Neural progenitor cell (in vitro differentiated cells): ENCODE results near the gene CDK9. TPM values are rescaled to one million over a fixed set of nuclear protein-coding genes. Genes with fewer than 3 reads are reported as not detected.

Experiments used
- DNase-seq: peaks from one replicate; pipeline ENCODE4 v3.0.0-alpha.2; 2016; ENCODE audit warnings: low spot score
- H2AFZ ChIP-seq: fragments of 200-600 bp; sonication (generic); replicated peaks from 2 replicates; pipeline ENCODE4 v1.6.1; 2016; ENCODE audit warnings: antibody characterized with exemption
- H3F3A ChIP-seq: fragments of 200-600 bp; sonication (generic); 2 replicates; pipeline ENCODE4 v1.6.1; 2016; ENCODE audit warnings: antibody characterized with exemption, low read depth
- H3K27ac ChIP-seq: fragments of 200-600 bp; sonication (generic); 2 replicates; pipeline ENCODE4 v1.5.1; 2016; ENCODE audit warnings: mild to moderate bottlenecking
- H3K27me3 ChIP-seq: fragments of 200-600 bp; sonication (generic); 2 replicates; pipeline ENCODE4 v1.6.1; 2016; ENCODE audit warnings: mild to moderate bottlenecking, moderate library complexity
- H3K36me3 ChIP-seq: fragments of 200-600 bp; sonication (generic); 2 replicates; pipeline ENCODE4 v1.5.1; 2016
- H3K4me1 ChIP-seq: fragments of 200-600 bp; sonication (generic); 2 replicates; pipeline ENCODE4 v1.6.1; 2016; ENCODE audit warnings: mixed run types
- H3K4me2 ChIP-seq: fragments of 200-600 bp; sonication (generic); 2 replicates; pipeline ENCODE4 v1.6.1; 2016
- H3K4me3 ChIP-seq: fragments of 200-600 bp; sonication (generic); 2 replicates; pipeline ENCODE4 v1.5.1; 2016
- H3K79me2 ChIP-seq: fragments of 200-600 bp; sonication (generic); 2 replicates; pipeline ENCODE4 v1.6.1; 2016; ENCODE audit warnings: low read depth
- H3K9ac ChIP-seq: fragments of 200-600 bp; sonication (generic); 2 replicates; pipeline ENCODE4 v1.6.1; 2016
- H3K9me3 ChIP-seq: fragments of 200-600 bp; sonication (generic); 2 replicates; pipeline ENCODE4 v1.5.1; 2016; ENCODE audit warnings: low read depth
- H4K20me1 ChIP-seq: fragments of 200-600 bp; sonication (generic); 2 replicates; pipeline ENCODE4 v1.6.1; 2016; ENCODE audit warnings: low read depth
- H3K27ac Mint-ChIP-seq: 3 replicates; pipeline ENCODE4 v1.8.0; 2021; ENCODE audit warnings: mixed read lengths
- H3K27me3 Mint-ChIP-seq: 2 replicates; pipeline ENCODE4 v1.8.0; 2022; ENCODE audit warnings: low read depth, mild to moderate bottlenecking, inconsistent platforms, moderate library complexity, mixed read lengths; ENCODE audit not compliant: insufficient read depth
- H3K36me3 Mint-ChIP-seq: 3 replicates; pipeline ENCODE4 v1.8.0; 2021; ENCODE audit warnings: mixed read lengths
- H3K4me1 Mint-ChIP-seq: 3 replicates; pipeline ENCODE4 v1.8.0; 2021; ENCODE audit warnings: mixed read lengths
- H3K4me3 Mint-ChIP-seq: 3 replicates; pipeline ENCODE4 v1.8.0; 2021; ENCODE audit warnings: mild to moderate bottlenecking, moderate library complexity, mixed read lengths
- H3K9me3 Mint-ChIP-seq: 3 replicates; pipeline ENCODE4 v1.8.0; 2020; ENCODE audit warnings: mixed read lengths
- EZH2 ChIP-seq: fragments of 200-600 bp; sonication (generic); IDR thresholded peaks from 2 replicates; pipeline ENCODE4 v1.6.1; 2017; ENCODE audit warnings: antibody characterized with exemption, mild to moderate bottlenecking, moderate library complexity
- EZH2phosphoT487 ChIP-seq: fragments of 200-600 bp; sonication (generic); IDR thresholded peaks from 2 replicates; pipeline ENCODE4 v1.6.1; 2017; ENCODE audit warnings: antibody characterized with exemption
- total RNA-seq: library from RNA; depleted of rRNA; stranded (reverse); fragments of >200 nt; gene quantifications from 2 replicates; pipeline ENCODE4 v1.2.3, GENCODE V29; 2015; ENCODE audit warnings: low replicate concordance
- TF ChIP-seq, protein P1 (sequence below): fragments of 200-600 bp; sonication (generic); IDR thresholded peaks from 2 replicates; pipeline ENCODE4 v1.5.1; 2017; ENCODE audit warnings: antibody characterized with exemption, mild to moderate bottlenecking

The CDK9 gene
- total RNA-seq, 1 donor from 2014 or later, result 22.5 TPM

DNA sequence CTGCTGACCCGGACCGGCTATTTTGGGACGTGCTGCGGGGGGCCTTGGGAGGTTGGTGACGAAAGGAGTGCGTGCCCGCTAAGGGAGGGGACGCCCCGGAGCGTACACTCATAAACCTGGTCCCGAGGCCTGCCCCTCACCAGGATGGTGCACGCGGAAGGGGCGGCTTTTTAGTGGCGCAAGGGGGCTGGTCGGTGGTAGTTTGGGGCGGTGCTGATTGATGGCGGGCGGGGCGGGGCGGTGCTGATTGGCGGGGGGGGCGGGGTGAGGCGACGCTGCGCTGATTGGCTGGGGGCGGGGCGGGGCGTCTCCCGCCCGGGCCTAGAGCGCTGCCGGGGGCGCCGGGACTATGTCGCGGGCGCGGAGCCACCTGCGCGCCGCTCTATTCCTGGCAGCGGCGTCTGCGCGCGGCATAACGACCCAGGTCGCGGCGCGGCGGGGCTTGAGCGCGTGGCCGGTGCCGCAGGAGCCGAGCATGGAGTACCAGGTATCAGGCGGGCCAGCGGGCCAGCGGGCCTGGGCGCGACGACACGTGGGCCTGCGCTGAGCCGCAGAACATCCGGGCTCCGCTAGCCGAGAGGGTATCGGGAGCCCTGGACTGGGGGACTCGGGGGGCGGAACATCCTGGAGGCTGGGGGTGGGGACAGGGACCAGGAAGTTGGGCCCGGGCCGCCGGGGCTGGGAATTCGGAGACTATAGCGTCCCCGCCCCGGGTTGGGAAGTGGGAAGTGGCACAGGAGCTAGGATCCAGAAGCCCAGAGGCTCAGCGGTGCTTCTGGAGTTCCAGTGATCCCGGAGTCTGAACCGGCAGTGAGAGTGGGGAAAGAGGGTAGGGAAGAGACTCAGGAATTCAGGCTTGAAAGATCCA, 17.0 kb downstream of the CDK9 start, which contains the start of gene FPGS:
FPGS (plus strand) TSS at position 307 of the 868 bp plus-strand sequence; CDS start at position 350, 43 bp downstream.
- H2AFZ ChIP-seq, result peak within 1 kb of the TSS; percentile 97
- TF ChIP-seq EZH2, result peak; percentile 45
- TF ChIP-seq EZH2phosphoT487, result no peak
- H3K4me1 ChIP-seq, result peaks cover 5% of the 10 kb centered on the region
- peak within 1 kb of the TSS; percentile 97 for H3K4me3 ChIP-seq
- H3K4me2 ChIP-seq, result peak within 1 kb of the TSS; percentile 90
- Mint-ChIP-seq H3K36me3 (peaks cover 2% of the 10 kb centered on the region), H3K9me3 (no peaks in the 10 kb centered on the region), H3K27ac (peak within 1 kb of the TSS; percentile 79), H3K4me1 (peaks cover 12% of the 10 kb centered on the region), H3K27me3 (peaks cover 2% of the 10 kb centered on the region), H3K4me3 (peak within 1 kb of the TSS; percentile 95)
- H3K9ac ChIP-seq, result peak within 1 kb of the TSS; percentile 74
- peaks cover 26% of the 10 kb centered on the region for H3K79me2 ChIP-seq
- H3K27me3 ChIP-seq, result no peaks in the 10 kb centered on the region
- peak; percentile 97 for DNase-seq
- no peaks in the 10 kb centered on the region for H3K9me3 ChIP-seq
- no peaks in the 10 kb centered on the region for H3K36me3 ChIP-seq
- peaks cover 16% of the 10 kb centered on the region for H3F3A ChIP-seq
- peak within 1 kb of the TSS; percentile 84 for H3K27ac ChIP-seq
- peaks cover 28% of the 10 kb centered on the region for H4K20me1 ChIP-seq

DNA sequence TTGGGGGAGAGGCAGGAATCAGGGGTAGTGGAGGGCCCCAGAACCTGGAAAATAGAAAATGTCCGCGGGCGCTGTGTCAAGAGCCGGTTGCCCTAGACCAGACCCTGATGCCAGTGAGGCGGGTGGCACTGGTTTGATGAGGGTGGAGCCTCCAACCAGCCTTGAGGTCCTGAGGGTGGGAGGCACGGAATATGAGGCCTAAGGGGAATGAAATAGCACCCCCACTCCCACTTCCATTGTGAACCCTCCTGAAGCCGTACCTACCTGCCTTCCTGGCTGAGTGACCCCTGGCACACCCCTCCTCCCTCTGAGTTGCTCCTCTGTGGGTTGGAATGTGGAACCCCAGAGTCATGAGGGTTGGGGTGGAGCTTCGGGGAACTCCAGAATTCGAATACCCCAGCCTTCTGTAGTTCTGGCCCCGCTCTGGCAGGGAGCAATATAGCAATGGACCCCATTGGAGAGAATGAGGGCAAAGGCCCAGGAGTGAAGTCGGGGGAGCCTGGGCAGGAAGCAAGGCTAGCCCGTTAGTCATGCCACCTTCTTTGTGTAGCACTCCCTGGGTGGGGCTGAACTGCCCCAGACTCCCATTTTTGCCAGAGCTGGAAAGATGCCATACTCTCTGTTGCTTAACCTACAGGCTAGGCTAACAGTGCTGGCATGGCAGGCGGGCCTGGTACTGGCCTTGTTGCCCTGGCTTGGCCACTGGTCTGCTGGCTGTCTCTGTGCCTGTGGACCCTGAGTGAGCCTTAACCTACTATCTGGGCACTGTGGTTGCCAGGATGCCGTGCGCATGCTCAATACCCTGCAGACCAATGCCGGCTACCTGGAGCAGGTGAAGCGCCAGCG, 17.9 kb downstream of the CDK9 start:
- TF ChIP-seq EZH2phosphoT487 (no peak), EZH2 (no peak)
- TF ChIP-seq, protein P1, sequence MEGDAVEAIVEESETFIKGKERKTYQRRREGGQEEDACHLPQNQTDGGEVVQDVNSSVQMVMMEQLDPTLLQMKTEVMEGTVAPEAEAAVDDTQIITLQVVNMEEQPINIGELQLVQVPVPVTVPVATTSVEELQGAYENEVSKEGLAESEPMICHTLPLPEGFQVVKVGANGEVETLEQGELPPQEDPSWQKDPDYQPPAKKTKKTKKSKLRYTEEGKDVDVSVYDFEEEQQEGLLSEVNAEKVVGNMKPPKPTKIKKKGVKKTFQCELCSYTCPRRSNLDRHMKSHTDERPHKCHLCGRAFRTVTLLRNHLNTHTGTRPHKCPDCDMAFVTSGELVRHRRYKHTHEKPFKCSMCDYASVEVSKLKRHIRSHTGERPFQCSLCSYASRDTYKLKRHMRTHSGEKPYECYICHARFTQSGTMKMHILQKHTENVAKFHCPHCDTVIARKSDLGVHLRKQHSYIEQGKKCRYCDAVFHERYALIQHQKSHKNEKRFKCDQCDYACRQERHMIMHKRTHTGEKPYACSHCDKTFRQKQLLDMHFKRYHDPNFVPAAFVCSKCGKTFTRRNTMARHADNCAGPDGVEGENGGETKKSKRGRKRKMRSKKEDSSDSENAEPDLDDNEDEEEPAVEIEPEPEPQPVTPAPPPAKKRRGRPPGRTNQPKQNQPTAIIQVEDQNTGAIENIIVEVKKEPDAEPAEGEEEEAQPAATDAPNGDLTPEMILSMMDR, result no peak
- Histone ChIP-seq H2AFZ (peak overlapping the region; percentile 97), H3K4me2 (peak overlapping the region; percentile 90)

DNA sequence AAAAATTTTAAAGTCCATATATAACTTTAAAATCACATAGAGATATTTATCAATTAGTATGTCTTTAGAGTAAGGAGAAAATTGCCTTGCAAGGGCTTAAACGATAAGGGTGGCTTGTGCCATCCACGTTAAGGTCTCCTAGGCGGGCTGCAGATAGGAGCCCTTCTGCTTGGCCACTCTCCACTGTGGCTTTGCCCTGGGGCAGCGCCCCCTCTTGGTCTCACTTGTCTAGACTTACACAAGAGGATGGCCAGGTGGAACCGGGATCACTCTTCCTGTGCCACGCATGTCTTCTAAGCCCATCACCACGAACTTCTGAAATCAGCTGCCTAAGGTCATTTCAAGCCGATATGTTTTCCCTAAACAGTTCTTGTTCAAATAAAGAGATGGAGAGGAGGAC, 19.8 kb downstream of the CDK9 start:
- Histone ChIP-seq H4K20me1 (peaks cover 50% of the 10 kb centered on the region), H3K9ac (no peak overlapping the region), H3K27me3 (no peaks in the 10 kb centered on the region), H3K36me3 (no peaks in the 10 kb centered on the region), H2AFZ (no peak overlapping the region), H3F3A (peaks cover 18% of the 10 kb centered on the region), H3K79me2 (peaks cover 26% of the 10 kb centered on the region), H3K4me2 (no peak overlapping the region), H3K9me3 (no peaks in the 10 kb centered on the region), H3K4me3 (no peak overlapping the region), H3K27ac (no peak overlapping the region), H3K4me1 (peaks cover 9% of the 10 kb centered on the region)
- Mint-ChIP-seq H3K4me3 (no peak overlapping the region), H3K9me3 (no peaks in the 10 kb centered on the region), H3K27ac (no peak overlapping the region), H3K27me3 (peaks cover 2% of the 10 kb centered on the region), H3K36me3 (peaks cover 2% of the 10 kb centered on the region), H3K4me1 (peaks cover 21% of the 10 kb centered on the region)
- DNase-seq, result peak; percentile 82
- TF ChIP-seq EZH2phosphoT487 (no peak), EZH2 (no peak)
- TF ChIP-seq, protein P1, result peak; percentile 70

More for the DNA sequence above, 17.9 kb downstream of the CDK9 start:
- Mint-ChIP-seq H3K27ac (peak overlapping the region; percentile 79), H3K4me1 (peaks cover 12% of the 10 kb centered on the region), H3K4me3 (peak overlapping the region; percentile 95), H3K27me3 (peaks cover 2% of the 10 kb centered on the region), H3K36me3 (peaks cover 2% of the 10 kb centered on the region), H3K9me3 (no peaks in the 10 kb centered on the region)
- no peaks in the 10 kb centered on the region for H3K9me3 ChIP-seq
- no peak overlapping the region for H3K27ac ChIP-seq
- H3F3A ChIP-seq, result peaks cover 16% of the 10 kb centered on the region
- no peak for DNase-seq
- H3K27me3 ChIP-seq, result no peaks in the 10 kb centered on the region
- H3K79me2 ChIP-seq, result peaks cover 26% of the 10 kb centered on the region
- peaks cover 34% of the 10 kb centered on the region for H4K20me1 ChIP-seq
- H3K4me3 ChIP-seq, result peak overlapping the region; percentile 97
- peak overlapping the region; percentile 74 for H3K9ac ChIP-seq
- H3K36me3 ChIP-seq, result no peaks in the 10 kb centered on the region
- peaks cover 5% of the 10 kb centered on the region for H3K4me1 ChIP-seq
